ENCODE measurements around the gene SH3D21.

SH3D21 gene

DNA sequence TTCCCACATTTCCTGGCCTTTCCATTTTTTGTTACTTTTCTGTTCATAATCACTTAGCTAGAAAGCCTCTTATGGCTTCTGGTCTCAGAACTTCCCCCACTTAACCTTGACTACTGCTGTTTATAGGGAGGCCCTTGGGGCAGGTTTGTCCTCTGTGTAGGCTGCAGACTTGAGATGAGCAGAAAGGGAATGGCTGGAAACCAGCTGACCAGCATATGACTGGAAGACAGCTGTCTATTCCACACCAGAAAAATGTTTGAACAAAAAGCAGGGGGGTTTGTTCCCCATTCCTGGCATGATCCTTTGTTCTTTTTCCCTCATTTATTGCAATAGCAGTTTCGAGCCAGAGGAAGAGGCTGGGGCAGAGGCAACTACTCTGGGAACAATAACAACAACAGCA, 4.9 kb upstream of the SH3D21 start:
- H3K9me3 ChIP-seq (ENCODE audit: control insufficient read depth in 1 of 2, low read length in 2 of 2): no peaks in the 10 kb centered on the region
- H3K4me3 ChIP-seq (ENCODE audit: low read depth in 1 of 2, low read length in 2 of 2): no peak overlapping the region
- no peak overlapping the region for H3K9ac ChIP-seq (ENCODE audit: low read depth in 1 of 2, low read length in 2 of 2)
- no peaks in the 10 kb centered on the region for H3K27me3 ChIP-seq (ENCODE audit: control insufficient read depth in 1 of 2, insufficient read depth in 2 of 2, low read length in 2 of 2)
- no peak overlapping the region for H3K27ac ChIP-seq (ENCODE audit: low read depth, low read length)
- peaks cover 34 to 73% of the 10 kb centered on the region in 2 donors for H3K36me3 ChIP-seq (ENCODE audit: control insufficient read depth in 1 of 2, insufficient read depth in 2 of 2, low read length in 2 of 2)
- peaks cover 15 to 25% of the 10 kb centered on the region in 2 donors for H3K4me1 ChIP-seq (ENCODE audit: control insufficient read depth in 1 of 2, insufficient read depth in 2 of 2, low read length in 2 of 2)

DNA sequence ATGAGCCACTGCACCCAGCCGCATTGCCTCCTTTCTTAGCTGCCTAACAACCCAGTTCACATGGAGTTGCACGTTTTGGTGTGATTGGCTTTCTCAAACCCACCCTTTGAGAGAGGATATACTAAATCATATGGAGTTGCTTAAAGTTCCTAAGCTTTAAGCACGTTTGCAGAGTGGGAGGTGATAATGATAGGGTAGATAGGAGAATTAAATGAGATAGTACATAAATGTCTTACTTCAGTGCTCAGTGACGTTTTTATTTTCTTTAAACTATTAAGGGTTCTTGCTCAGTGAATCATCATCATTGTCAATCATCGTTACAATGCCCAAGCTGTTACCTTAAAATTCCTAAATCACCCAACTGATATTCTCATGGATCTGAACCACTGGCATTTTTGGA, 2.9 kb upstream of the SH3D21 start:
- peaks cover 30 to 54% of the 10 kb centered on the region in 2 donors for H3K36me3 ChIP-seq (ENCODE audit: control insufficient read depth in 1 of 2, insufficient read depth in 2 of 2, low read length in 2 of 2)
- peaks cover 25 to 32% of the 10 kb centered on the region in 2 donors for H3K4me1 ChIP-seq (ENCODE audit: control insufficient read depth in 1 of 2, insufficient read depth in 2 of 2, low read length in 2 of 2)
- no peak overlapping the region for H3K9ac ChIP-seq (ENCODE audit: low read depth in 1 of 2, low read length in 2 of 2)
- no peak overlapping the region for H3K4me3 ChIP-seq (ENCODE audit: low read depth in 1 of 2, low read length in 2 of 2)
- no peaks in the 10 kb centered on the region for H3K27me3 ChIP-seq (ENCODE audit: control insufficient read depth in 1 of 2, insufficient read depth in 2 of 2, low read length in 2 of 2)
- no peaks in the 10 kb centered on the region for H3K9me3 ChIP-seq (ENCODE audit: control insufficient read depth in 1 of 2, low read length in 2 of 2)
- no peak overlapping the region for H3K27ac ChIP-seq (ENCODE audit: low read depth, low read length)

DNA sequence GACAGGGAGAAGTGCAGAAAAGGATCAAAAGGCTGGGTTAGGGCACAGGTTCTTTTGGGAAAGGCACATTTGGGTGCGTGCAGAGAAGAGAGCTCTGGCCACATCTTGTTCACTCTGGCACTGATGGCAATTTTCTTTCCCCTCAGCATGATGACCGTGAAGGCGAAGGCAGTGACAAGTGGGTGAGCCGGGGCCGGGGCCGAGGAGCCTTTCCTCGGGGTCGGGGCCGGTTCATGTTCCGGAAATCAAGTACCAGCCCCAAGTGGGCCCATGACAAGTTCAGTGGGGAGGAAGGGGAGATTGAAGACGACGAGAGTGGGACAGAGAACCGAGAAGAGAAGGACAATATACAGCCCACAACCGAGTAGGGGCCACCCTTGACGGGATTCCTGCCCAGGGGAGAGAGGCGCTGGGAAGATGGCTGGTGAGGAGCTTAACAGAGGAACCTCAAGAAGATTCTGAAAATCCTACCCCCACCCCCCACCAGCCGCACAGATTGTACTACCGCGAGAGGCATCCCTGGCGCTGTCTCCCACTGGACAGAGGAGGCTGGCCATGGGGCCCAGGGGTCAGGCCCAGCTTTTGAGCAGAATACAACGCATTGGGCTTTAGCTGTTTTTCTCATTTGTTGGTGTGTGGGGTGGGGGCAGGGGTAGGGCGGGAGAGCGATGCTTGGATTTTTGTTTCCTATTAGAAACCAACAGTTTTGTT, 2.4 kb upstream of the SH3D21 start:
- Histone ChIP-seq H3K27me3 (ENCODE audit: control insufficient read depth in 1 of 2, insufficient read depth in 2 of 2, low read length in 2 of 2) (no peaks in the 10 kb centered on the region), H3K9ac (ENCODE audit: low read depth in 1 of 2, low read length in 2 of 2) (no peak overlapping the region), H3K27ac (ENCODE audit: low read depth, low read length) (no peak overlapping the region), H3K4me3 (ENCODE audit: low read depth in 1 of 2, low read length in 2 of 2) (no peak overlapping the region), H3K4me1 (ENCODE audit: control insufficient read depth in 1 of 2, insufficient read depth in 2 of 2, low read length in 2 of 2) (peaks cover 25 to 32% of the 10 kb centered on the region in 2 donors), H3K36me3 (ENCODE audit: control insufficient read depth in 1 of 2, insufficient read depth in 2 of 2, low read length in 2 of 2) (peaks cover 30 to 48% of the 10 kb centered on the region in 2 donors), H3K9me3 (ENCODE audit: control insufficient read depth in 1 of 2, low read length in 2 of 2) (no peaks in the 10 kb centered on the region)

DNA sequence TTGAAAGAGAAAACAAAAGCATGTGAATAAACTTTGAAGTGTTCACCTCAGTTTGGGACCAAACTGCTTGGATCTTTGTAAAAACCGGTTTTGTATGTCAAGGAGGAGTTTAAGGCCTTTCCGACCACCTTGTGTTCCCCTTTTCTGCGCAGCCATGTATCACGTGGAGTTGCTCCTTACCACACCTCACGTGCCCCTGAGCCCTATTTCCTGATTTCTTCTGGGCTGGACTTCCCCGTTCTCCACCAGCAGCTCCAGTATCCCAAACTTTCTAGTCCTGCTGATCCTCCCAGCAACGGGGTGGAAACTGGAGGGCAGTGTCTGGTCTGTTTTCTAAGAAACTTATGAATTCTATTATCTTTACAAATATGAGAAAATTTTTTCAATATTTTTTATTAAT, 1.6 kb upstream of the SH3D21 start:
- H3K4me3 ChIP-seq (ENCODE audit: low read depth in 1 of 2, low read length in 2 of 2): no peak overlapping the region
- H3K9ac ChIP-seq (ENCODE audit: low read depth in 1 of 2, low read length in 2 of 2): no peak overlapping the region
- H3K9me3 ChIP-seq (ENCODE audit: control insufficient read depth in 1 of 2, low read length in 2 of 2): no peaks in the 10 kb centered on the region
- H3K27me3 ChIP-seq (ENCODE audit: control insufficient read depth in 1 of 2, insufficient read depth in 2 of 2, low read length in 2 of 2): no peaks in the 10 kb centered on the region
- H3K36me3 ChIP-seq (ENCODE audit: control insufficient read depth in 1 of 2, insufficient read depth in 2 of 2, low read length in 2 of 2): peaks cover 30 to 45% of the 10 kb centered on the region in 2 donors
- H3K27ac ChIP-seq (ENCODE audit: low read depth, low read length): no peak overlapping the region
- peaks cover 25 to 32% of the 10 kb centered on the region in 2 donors for H3K4me1 ChIP-seq (ENCODE audit: control insufficient read depth in 1 of 2, insufficient read depth in 2 of 2, low read length in 2 of 2)

DNA sequence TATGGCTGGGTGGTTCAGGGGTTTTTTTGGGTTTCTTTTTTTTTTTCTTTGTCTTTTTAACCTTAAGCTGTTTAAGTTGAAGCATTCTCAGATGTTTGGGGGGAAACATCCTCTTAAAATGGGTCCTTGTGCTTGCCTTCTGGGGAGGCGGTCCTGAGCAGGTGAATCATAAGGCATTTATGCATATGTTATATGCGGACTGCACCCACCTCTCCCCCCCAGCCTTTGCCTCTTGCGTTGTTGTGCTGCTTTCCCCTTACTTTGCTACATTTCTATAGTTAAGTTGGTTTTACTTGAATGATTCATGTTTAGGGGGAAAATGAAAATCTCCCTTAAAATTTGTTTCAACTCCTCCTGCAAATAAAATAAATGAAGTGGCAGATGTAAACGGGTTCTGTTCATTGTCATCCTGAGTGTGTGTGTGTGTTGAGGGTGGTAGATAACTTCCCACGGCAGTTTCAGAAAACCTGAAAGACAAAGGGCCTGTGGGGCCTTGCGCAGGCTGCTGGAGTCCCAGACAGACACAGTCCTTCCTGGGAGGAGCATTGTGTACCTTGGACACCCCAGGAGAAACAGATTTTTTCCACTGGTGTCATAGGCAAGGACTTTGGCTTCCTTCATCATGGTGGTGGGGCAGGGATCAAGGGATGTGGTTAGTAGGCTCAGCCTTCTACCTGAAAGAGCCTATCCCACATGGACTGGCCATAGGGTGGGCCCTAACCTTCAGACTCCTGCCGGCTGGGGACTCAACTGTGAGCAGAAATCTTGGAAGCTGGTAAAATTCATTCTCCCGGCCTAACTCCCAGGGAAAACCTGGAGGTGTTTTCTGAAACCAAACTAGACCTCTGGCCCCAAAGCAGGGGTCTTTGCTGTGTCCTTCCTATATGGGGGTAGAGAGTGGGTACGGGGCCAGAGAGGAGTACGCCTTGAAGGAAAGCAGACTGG, 926 bp upstream of the SH3D21 start:
- peaks cover 30 to 42% of the 10 kb centered on the region in 2 donors for H3K36me3 ChIP-seq (ENCODE audit: control insufficient read depth in 1 of 2, insufficient read depth in 2 of 2, low read length in 2 of 2)
- H3K9me3 ChIP-seq (ENCODE audit: control insufficient read depth in 1 of 2, low read length in 2 of 2): no peaks in the 10 kb centered on the region
- peak overlapping the region; percentile 70 to 81 for H3K9ac ChIP-seq (ENCODE audit: low read depth in 1 of 2, low read length in 2 of 2)
- H3K4me3 ChIP-seq (ENCODE audit: low read depth in 1 of 2, low read length in 2 of 2): peak overlapping the region; percentile 62 to 92
- no peaks in the 10 kb centered on the region for H3K27me3 ChIP-seq (ENCODE audit: control insufficient read depth in 1 of 2, insufficient read depth in 2 of 2, low read length in 2 of 2)
- peaks cover 24 to 29% of the 10 kb centered on the region in 2 donors for H3K4me1 ChIP-seq (ENCODE audit: control insufficient read depth in 1 of 2, insufficient read depth in 2 of 2, low read length in 2 of 2)
- H3K27ac ChIP-seq (ENCODE audit: low read depth, low read length): peak overlapping the region; percentile 86

DNA sequence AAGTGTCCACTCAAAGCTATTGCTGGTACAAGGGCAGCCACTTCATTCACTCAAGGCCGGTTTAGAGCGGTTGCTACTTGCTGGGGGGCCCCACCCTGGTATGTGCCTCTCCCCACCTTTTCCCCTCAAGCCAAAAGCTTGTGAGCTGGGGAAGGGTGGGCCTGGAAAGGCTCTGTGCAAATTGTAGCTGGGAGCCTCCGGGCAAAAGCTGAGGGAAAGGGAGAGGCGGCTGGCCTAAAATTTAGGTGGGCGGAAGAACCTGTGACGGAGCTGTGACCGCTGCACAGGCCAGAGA, 306 bp upstream of the SH3D21 start:
- H3K4me3 ChIP-seq (ENCODE audit: low read depth in 1 of 2, low read length in 2 of 2): peak overlapping the region; percentile 62 to 92
- H3K27me3 ChIP-seq (ENCODE audit: control insufficient read depth in 1 of 2, insufficient read depth in 2 of 2, low read length in 2 of 2): no peaks in the 10 kb centered on the region
- H3K9ac ChIP-seq (ENCODE audit: low read depth in 1 of 2, low read length in 2 of 2): peak overlapping the region; percentile 70 to 81
- H3K9me3 ChIP-seq (ENCODE audit: control insufficient read depth in 1 of 2, low read length in 2 of 2): no peaks in the 10 kb centered on the region
- peaks cover 21 to 23% of the 10 kb centered on the region in 2 donors for H3K4me1 ChIP-seq (ENCODE audit: control insufficient read depth in 1 of 2, insufficient read depth in 2 of 2, low read length in 2 of 2)
- peak overlapping the region; percentile 86 for H3K27ac ChIP-seq (ENCODE audit: low read depth, low read length)
- peaks cover 26 to 36% of the 10 kb centered on the region in 2 donors for H3K36me3 ChIP-seq (ENCODE audit: control insufficient read depth in 1 of 2, insufficient read depth in 2 of 2, low read length in 2 of 2)

DNA sequence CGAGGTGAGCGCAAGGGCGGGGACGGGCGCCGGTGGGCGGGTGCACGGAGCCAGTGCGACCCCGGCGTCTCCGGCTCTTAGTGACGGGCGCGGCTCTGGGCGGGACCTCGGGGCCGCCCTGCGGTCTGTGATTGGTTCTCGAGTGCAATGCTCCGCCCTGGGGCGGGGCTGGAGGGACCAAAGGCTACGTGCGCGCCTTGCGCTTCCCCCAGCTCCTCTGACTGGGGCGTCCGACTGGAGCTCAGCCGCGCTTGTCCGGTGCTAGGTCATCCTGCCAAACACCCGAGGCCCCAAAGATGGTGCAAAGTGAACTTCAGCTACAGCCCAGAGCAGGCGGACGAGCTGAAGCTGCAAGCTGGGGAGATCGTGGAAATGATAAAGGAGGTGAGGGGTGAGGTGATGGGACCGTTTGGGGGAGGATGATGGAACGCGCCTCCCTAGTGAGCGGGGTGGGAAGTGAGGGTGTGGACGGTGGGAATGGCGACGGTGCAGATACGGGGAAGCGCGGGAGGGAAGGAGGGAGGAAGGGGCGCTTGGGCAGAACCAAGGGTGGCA, 811 bp downstream of the SH3D21 start:
- H3K4me3 ChIP-seq (ENCODE audit: low read depth in 1 of 2, low read length in 2 of 2): peak overlapping the region; percentile 62 to 92
- H3K9ac ChIP-seq (ENCODE audit: low read depth in 1 of 2, low read length in 2 of 2): peak overlapping the region; percentile 81 to 87
- H3K27me3 ChIP-seq (ENCODE audit: control insufficient read depth in 1 of 2, insufficient read depth in 2 of 2, low read length in 2 of 2): no peaks in the 10 kb centered on the region
- H3K9me3 ChIP-seq (ENCODE audit: control insufficient read depth in 1 of 2, low read length in 2 of 2): no peaks in the 10 kb centered on the region
- peak overlapping the region; percentile 86 for H3K27ac ChIP-seq (ENCODE audit: low read depth, low read length)
- peaks cover 20 to 21% of the 10 kb centered on the region in 2 donors for H3K4me1 ChIP-seq (ENCODE audit: control insufficient read depth in 1 of 2, insufficient read depth in 2 of 2, low read length in 2 of 2)
- H3K36me3 ChIP-seq (ENCODE audit: control insufficient read depth in 1 of 2, insufficient read depth in 2 of 2, low read length in 2 of 2): peaks cover 14 to 24% of the 10 kb centered on the region in 2 donors

DNA sequence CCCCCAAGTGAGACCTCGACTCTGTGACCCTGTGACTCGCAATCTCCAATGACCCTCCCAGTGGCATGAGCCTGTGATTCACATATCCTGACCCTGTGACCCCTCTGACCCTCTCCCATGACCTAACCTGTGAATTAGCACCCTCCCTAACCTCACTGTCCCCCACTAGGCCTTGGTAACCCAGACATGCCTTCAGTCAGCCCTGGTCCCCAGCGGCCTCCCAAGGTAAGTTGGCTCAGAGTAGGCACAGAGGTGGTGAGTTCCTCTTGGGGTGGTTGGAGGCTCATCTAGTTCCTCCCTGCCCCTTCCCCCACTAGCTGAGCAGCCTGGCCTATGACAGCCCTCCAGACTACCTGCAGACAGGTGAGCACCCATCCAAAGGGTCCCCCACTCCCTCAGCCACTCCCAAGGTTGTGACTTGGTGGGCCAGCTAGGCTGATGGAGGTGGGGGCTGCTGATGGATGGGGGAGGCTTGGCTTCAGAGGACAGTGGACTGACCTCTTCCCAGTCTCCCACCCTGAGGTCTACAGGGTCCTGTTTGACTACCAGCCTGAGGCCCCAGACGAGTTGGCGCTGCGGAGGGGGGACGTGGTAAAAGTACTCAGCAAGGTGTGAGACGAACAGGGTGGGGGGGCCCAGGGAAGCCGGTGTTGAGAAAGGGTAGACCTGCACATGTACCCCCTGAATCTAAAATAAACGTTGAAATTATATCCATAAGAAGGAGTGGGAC, 1.6 kb downstream of the SH3D21 start:
- H3K4me3 ChIP-seq (ENCODE audit: low read depth in 1 of 2, low read length in 2 of 2): peak overlapping the region; percentile 62 to 92

DNA sequence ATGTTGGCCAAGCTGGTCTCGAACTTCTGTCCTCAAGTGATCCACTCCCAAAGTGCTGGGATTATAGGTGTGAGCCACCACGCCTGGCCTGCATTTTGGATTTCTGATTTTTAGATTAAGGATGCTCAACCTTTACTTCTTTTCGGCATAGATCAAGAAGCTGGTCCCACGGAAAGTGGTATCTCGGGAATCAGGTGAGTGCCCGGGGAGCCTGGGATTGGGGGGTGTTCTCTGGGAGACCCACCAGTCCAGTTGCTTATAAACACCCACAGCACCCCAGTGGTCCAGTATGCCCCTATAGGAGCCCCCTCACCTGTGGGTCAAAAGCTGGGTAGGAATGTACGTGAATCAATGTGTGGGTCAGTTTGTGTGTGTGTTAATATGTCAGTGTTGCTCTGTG, 3.2 kb downstream of the SH3D21 start:
- Histone ChIP-seq H3K9ac (ENCODE audit: low read depth in 1 of 2, low read length in 2 of 2) (no peak overlapping the region), H3K4me3 (ENCODE audit: low read depth in 1 of 2, low read length in 2 of 2) (no peak overlapping the region), H3K36me3 (ENCODE audit: control insufficient read depth in 1 of 2, insufficient read depth in 2 of 2, low read length in 2 of 2) (peaks cover 0 to 2% of the 10 kb centered on the region in 2 donors), H3K9me3 (ENCODE audit: control insufficient read depth in 1 of 2, low read length in 2 of 2) (no peaks in the 10 kb centered on the region), H3K27me3 (ENCODE audit: control insufficient read depth in 1 of 2, insufficient read depth in 2 of 2, low read length in 2 of 2) (no peaks in the 10 kb centered on the region), H3K27ac (ENCODE audit: low read depth, low read length) (no peak overlapping the region), H3K4me1 (ENCODE audit: control insufficient read depth in 1 of 2, insufficient read depth in 2 of 2, low read length in 2 of 2) (peaks cover 20 to 21% of the 10 kb centered on the region in 2 donors)

More for the DNA sequence above, 1.6 kb downstream of the SH3D21 start:
- Histone ChIP-seq H3K27me3 (ENCODE audit: control insufficient read depth in 1 of 2, insufficient read depth in 2 of 2, low read length in 2 of 2) (no peaks in the 10 kb centered on the region), H3K9me3 (ENCODE audit: control insufficient read depth in 1 of 2, low read length in 2 of 2) (no peaks in the 10 kb centered on the region), H3K36me3 (ENCODE audit: control insufficient read depth in 1 of 2, insufficient read depth in 2 of 2, low read length in 2 of 2) (peaks cover 9 to 17% of the 10 kb centered on the region in 2 donors), H3K27ac (ENCODE audit: low read depth, low read length) (no peak overlapping the region), H3K9ac (ENCODE audit: low read depth in 1 of 2, low read length in 2 of 2) (peak overlapping the region; percentile 30 to 87), H3K4me1 (ENCODE audit: control insufficient read depth in 1 of 2, insufficient read depth in 2 of 2, low read length in 2 of 2) (peaks cover 20 to 21% of the 10 kb centered on the region in 2 donors)
